Measurements from ENCODE around the gene UBE2K. TPM values are rescaled to one million over a fixed set of nuclear protein-coding genes. Genes with fewer than 3 reads are reported as not detected.
A peak's percentile ranks its signal among the peaks of the same experiment; 100 is the strongest.
"Not testable (repeated sequence)": the region's sequence is repeated elsewhere in the genome, so short reads cannot be mapped to it uniquely, and the experiment has no call there.

UBE2K gene
- total RNA-seq, 1 experiment from 2014 or later, result 126 TPM

DNA sequence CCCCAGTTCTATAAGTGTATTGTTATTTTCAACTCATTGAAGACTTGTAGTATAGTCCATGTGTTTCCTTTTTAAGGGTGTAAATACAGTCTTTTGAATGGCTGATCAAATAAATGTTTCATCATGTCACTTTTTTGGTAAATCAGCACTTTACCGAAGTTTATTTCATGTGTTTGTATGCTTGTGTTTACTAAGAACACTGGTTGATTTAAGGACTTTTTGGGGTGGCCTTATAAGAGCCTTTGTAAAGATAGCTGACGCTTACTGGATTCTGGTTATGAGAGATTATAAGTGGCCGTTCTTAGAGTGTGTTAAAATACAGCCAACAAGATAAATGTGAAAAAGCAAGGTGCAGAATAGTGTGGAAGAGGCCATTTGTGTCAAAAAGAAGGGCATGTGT lies 2.6 kb downstream of the UBE2K start:
- Histone ChIP-seq H3K9me3 (ENCODE audit: control insufficient read depth in 1 of 2, insufficient read depth in 1 of 2, low read depth in 1 of 2, low read length in 2 of 2) (no peaks in the 10 kb centered on the region), H2AFZ (ENCODE audit: low read depth, low read length, poor library complexity, severe bottlenecking) (no peak overlapping the region), H3K9me2 (ENCODE audit: insufficient read depth) (no peaks in the 10 kb centered on the region), H3K4me1 (ENCODE audit: control insufficient read depth in 1 of 2, insufficient read depth in 2 of 2, low read length in 2 of 2) (peaks cover 25 to 56% of the 10 kb centered on the region in 2 experiments), H3K36me3 (ENCODE audit: control insufficient read depth in 1 of 2, insufficient read depth in 2 of 2, low read length in 2 of 2) (peaks cover 7 to 8% of the 10 kb centered on the region in 2 experiments; a peak in 3 of 4 replicates), H3K4me3 (replicated peaks in 1 of 2; ENCODE audit: low read depth in 1 of 2, low read length in 2 of 2) (no peak overlapping the region; a peak in 1 of 4 replicates), H3K79me2 (ENCODE audit: insufficient read depth, low read length) (peaks cover 77% of the 10 kb centered on the region), H3K9ac (ENCODE audit: low read length) (no peak overlapping the region), H3K27ac (ENCODE audit: low read depth, low read length) (no peak overlapping the region), H3K27me3 (ENCODE audit: insufficient read depth, low read length) (no peaks in the 10 kb centered on the region), H4K20me1 (ENCODE audit: insufficient read depth) (peaks cover 29% of the 10 kb centered on the region; the same call in 1 of the 2 replicates), H3K4me2 (ENCODE audit: low read length) (peak overlapping the region; percentile 92; the same call in 1 of the 2 replicates)
- DNase-seq (ENCODE audit: low read depth, low spot score) (no peak), ATAC-seq (no peak)
- TF ChIP-seq EGR1 (IDR thresholded peaks at IDR 0.05; ENCODE audit: low read depth) (no peak), ELF1 (IDR thresholded peaks at IDR 0.05; ENCODE audit: borderline replicate concordance, low read depth) (no peak), SRF (IDR thresholded peaks at IDR 0.05; ENCODE audit: low read depth) (no peak), TCF7L2 (IDR thresholded peaks at IDR 0.05; ENCODE audit: borderline replicate concordance, extremely low read depth, insufficient read depth, insufficient read length) (no peak), CEBPB (IDR thresholded peaks at IDR 0.05; ENCODE audit: low read depth) (no peak), CBX3 (IDR thresholded peaks at IDR 0.05; ENCODE audit: low read depth) (no peak), SP1 (IDR thresholded peaks at IDR 0.05; ENCODE audit: low read depth) (no peak)
- TF ChIP-seq, protein P1, sequence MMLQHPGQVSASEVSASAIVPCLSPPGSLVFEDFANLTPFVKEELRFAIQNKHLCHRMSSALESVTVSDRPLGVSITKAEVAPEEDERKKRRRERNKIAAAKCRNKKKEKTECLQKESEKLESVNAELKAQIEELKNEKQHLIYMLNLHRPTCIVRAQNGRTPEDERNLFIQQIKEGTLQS (IDR thresholded peaks at IDR 0.05), result no peak
- intact Hi-C loops (cut with micrococcal nuclease), result no loop called here
- CTCF ChIA-PET, result no interaction called here
- RAD21 ChIA-PET (ENCODE audit: low non-redundant PET in 1 of 2, low total read pairs in 2 of 2, uncharacterized antibody in 2 of 2, unreplicated experiment in 2 of 2), result no interaction called here
- POLR2A ChIA-PET, result interaction anchor here (1.3 kb wide), 1 partner anchor 8 kb away, joined by 3 read pairs; no protein-coding TSS in a partner anchor
- no TSS peak for BruUV-seq (replicated peaks)

- Histone ChIP-seq H3K27me3 (ENCODE audit: insufficient read depth, low read length) (no peaks in the 10 kb centered on the region), H3K9ac (ENCODE audit: low read length) (no peak overlapping the region), H3K9me2 (ENCODE audit: insufficient read depth) (no peaks in the 10 kb centered on the region), H3K4me1 (ENCODE audit: control insufficient read depth in 1 of 2, insufficient read depth in 2 of 2, low read length in 2 of 2) (peaks cover 37 to 60% of the 10 kb centered on the region in 2 experiments), H2AFZ (ENCODE audit: low read depth, low read length, poor library complexity, severe bottlenecking) (no peak overlapping the region), H3K9me3 (ENCODE audit: control insufficient read depth in 1 of 2, insufficient read depth in 1 of 2, low read depth in 1 of 2, low read length in 2 of 2) (no peaks in the 10 kb centered on the region), H3K4me3 (replicated peaks in 1 of 2; ENCODE audit: low read depth in 1 of 2, low read length in 2 of 2) (no peak overlapping the region), H3K36me3 (ENCODE audit: control insufficient read depth in 1 of 2, insufficient read depth in 2 of 2, low read length in 2 of 2) (peaks cover 7 to 8% of the 10 kb centered on the region in 2 experiments; a peak in 3 of 4 replicates), H3K79me2 (ENCODE audit: insufficient read depth, low read length) (peaks cover 98% of the 10 kb centered on the region), H4K20me1 (ENCODE audit: insufficient read depth) (peaks cover 33% of the 10 kb centered on the region; the same call in 1 of the 2 replicates), H3K4me2 (ENCODE audit: low read length) (no peak overlapping the region), H3K27ac (ENCODE audit: low read depth, low read length) (no peak overlapping the region)
- TF ChIP-seq, protein P2, sequence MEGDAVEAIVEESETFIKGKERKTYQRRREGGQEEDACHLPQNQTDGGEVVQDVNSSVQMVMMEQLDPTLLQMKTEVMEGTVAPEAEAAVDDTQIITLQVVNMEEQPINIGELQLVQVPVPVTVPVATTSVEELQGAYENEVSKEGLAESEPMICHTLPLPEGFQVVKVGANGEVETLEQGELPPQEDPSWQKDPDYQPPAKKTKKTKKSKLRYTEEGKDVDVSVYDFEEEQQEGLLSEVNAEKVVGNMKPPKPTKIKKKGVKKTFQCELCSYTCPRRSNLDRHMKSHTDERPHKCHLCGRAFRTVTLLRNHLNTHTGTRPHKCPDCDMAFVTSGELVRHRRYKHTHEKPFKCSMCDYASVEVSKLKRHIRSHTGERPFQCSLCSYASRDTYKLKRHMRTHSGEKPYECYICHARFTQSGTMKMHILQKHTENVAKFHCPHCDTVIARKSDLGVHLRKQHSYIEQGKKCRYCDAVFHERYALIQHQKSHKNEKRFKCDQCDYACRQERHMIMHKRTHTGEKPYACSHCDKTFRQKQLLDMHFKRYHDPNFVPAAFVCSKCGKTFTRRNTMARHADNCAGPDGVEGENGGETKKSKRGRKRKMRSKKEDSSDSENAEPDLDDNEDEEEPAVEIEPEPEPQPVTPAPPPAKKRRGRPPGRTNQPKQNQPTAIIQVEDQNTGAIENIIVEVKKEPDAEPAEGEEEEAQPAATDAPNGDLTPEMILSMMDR (IDR thresholded peaks at IDR 0.05 in 2 of 3, conservative IDR thresholded peaks at IDR 0.05 in 1 of 3; ENCODE audit: borderline replicate concordance in 1 of 3, insufficient read depth in 1 of 3, low read depth in 2 of 3, low read length in 2 of 3), result no peak
- TF ChIP-seq EZH2phosphoT487 (IDR thresholded peaks at IDR 0.05; ENCODE audit: borderline replicate concordance), result no peak
- ATAC-seq (no peak), DNase-seq (ENCODE audit: low read depth, low spot score) (no peak)
- RAD21 ChIA-PET (ENCODE audit: low non-redundant PET in 1 of 2, low total read pairs in 2 of 2, uncharacterized antibody in 2 of 2, unreplicated experiment in 2 of 2), result no interaction called here
- intact Hi-C loops (cut with micrococcal nuclease), result no loop called here
- POLR2A ChIA-PET, result no interaction called here
- BruUV-seq (replicated peaks), result no TSS peak
- CTCF ChIA-PET, result no interaction called here
Measured at GRCh38 chr4:39702716-39703115, 4.8 kb downstream of the UBE2K start.

- H2AFZ ChIP-seq (ENCODE audit: low read depth, low read length, poor library complexity, severe bottlenecking); POLR2A ChIA-PET; H3K9me3 ChIP-seq (ENCODE audit: control insufficient read depth in 1 of 2, insufficient read depth in 1 of 2, low read depth in 1 of 2, low read length in 2 of 2); intact Hi-C loops (cut with micrococcal nuclease); H3K9ac ChIP-seq (ENCODE audit: low read length); RAD21 ChIA-PET (ENCODE audit: low non-redundant PET in 1 of 2, low total read pairs in 2 of 2, uncharacterized antibody in 2 of 2, unreplicated experiment in 2 of 2); BruUV-seq (replicated peaks); H3K36me3 ChIP-seq (ENCODE audit: control insufficient read depth in 1 of 2, insufficient read depth in 2 of 2, low read length in 2 of 2); H3K9me2 ChIP-seq (ENCODE audit: insufficient read depth); DNase-seq (ENCODE audit: low read depth, low spot score); CTCF ChIA-PET; ATAC-seq; H3K27me3 ChIP-seq (ENCODE audit: insufficient read depth, low read length): not testable (repeated sequence)
- Histone ChIP-seq H3K4me2 (ENCODE audit: low read length) (peak overlapping the region; percentile 49), H3K4me1 (ENCODE audit: control insufficient read depth in 1 of 2, insufficient read depth in 2 of 2, low read length in 2 of 2) (peaks cover 32 to 49% of the 10 kb centered on the region in 2 experiments), H3K4me3 (replicated peaks in 1 of 2; ENCODE audit: low read depth in 1 of 2, low read length in 2 of 2) (0 out of 4 replicates have a peak overlapping the region, but pooled peaks of 1 of the 2 experiments have one; percentile 24), H3K27ac (ENCODE audit: low read depth, low read length) (peak overlapping the region; percentile 57; the same call in 1 of the 2 replicates), H3K79me2 (ENCODE audit: insufficient read depth, low read length) (peaks cover 100% of the 10 kb centered on the region), H4K20me1 (ENCODE audit: insufficient read depth) (peaks cover 40% of the 10 kb centered on the region; the same call in 1 of the 2 replicates)
Measured at GRCh38 chr4:39704789-39705188, 6.9 kb downstream of the UBE2K start.
